Fibroblast of skin of back (primary cell): ENCODE measurements around the gene EVC.
A peak's percentile ranks its signal among the peaks of the same experiment; 100 is the strongest.
"Not testable (repeated sequence)": the region's sequence is repeated elsewhere in the genome, so short reads cannot be mapped to it uniquely, and the experiment has no call there.

Source experiments
- DNase-seq: peaks from one replicate; pipeline ENCODE4 v3.0.0-alpha.2; 2013

EVC gene

GRCh38 chr4:5851637-5852301, 140.8 kb downstream of the EVC start:
- DNase-seq, result no peak

- DNase-seq, result no peak
Measured at GRCh38 chr4:5852523-5853202, 141.7 kb downstream of the EVC start.

DNA sequence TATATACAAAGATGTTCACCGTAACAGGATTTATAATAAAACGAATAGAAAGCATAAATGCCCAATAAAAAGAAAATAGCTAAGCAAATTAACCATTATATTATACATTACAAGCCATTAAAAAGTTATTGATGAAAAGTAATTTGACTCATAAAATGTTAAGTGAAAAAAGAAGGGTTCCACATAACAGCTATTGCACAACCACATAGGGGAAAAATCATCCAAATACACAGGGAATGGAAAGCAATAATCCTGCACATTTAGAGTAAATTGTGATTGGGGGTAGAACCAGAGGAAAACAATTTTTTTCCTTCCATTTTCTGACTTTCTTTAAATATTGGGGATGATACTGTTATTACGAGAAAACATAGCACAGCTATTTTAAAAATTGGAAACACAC, 143.9 kb downstream of the EVC start:
- DNase-seq, result no peak

- not testable (repeated sequence) for DNase-seq
Measured at GRCh38 chr4:5856362-5856761, 145.4 kb downstream of the EVC start.

- DNase-seq, result no peak
Measured at GRCh38 chr4:5857199-5857598, 146.2 kb downstream of the EVC start.

- no peak for DNase-seq
Measured at GRCh38 chr4:5858020-5858769, 147.2 kb downstream of the EVC start.

GRCh38 chr4:5863461-5864113, 152.6 kb downstream of the EVC start:
- DNase-seq, result peak; percentile 90
